Activated effector memory CD4-positive, alpha-beta T cell treated with anti-CD3 and anti-CD28 coated beads, Interleukin-2, amount 50 U/mL, for 16 hours (primary cell): ENCODE results near the gene RNU6-1.
A peak's percentile ranks its signal among the peaks of the same experiment; 100 is the strongest.

ENCODE experiments used
- DNase-seq: peaks from one replicate; pipeline ENCODE4 v3.0.0-alpha.2; 2020

Gene RNU6-1

DNA sequence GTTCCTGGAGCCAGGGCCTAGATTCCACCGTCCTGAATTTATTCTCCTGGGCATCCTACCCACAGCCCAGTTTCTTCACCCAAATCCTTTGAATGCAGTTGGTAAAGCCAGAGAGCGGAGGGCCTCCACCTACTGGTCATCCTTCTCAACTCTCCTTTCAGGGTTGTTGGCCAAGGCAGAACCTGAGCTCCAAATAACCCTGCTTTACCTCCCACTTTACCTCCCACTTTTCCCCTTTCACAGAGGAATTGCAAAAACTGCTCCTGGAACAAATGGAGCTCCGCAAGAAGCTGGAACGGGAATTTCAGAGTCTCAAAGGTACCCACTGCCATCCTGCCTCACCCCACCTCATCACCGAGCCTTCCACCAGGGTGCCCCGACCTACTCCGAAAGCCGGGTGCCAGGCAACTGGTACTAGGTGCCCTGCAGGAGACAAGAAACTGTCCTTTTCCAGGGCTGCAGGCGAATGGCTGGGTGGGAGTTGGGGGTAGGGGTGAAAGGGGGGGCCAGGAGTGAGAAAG lies 7.8 kb downstream of the RNU6-1 start:
- peak; percentile 62 for DNase-seq

GRCh38 chr15:67831363-67831762 lies 8.5 kb downstream of the RNU6-1 start:
- peak; percentile 27 for DNase-seq

DNA sequence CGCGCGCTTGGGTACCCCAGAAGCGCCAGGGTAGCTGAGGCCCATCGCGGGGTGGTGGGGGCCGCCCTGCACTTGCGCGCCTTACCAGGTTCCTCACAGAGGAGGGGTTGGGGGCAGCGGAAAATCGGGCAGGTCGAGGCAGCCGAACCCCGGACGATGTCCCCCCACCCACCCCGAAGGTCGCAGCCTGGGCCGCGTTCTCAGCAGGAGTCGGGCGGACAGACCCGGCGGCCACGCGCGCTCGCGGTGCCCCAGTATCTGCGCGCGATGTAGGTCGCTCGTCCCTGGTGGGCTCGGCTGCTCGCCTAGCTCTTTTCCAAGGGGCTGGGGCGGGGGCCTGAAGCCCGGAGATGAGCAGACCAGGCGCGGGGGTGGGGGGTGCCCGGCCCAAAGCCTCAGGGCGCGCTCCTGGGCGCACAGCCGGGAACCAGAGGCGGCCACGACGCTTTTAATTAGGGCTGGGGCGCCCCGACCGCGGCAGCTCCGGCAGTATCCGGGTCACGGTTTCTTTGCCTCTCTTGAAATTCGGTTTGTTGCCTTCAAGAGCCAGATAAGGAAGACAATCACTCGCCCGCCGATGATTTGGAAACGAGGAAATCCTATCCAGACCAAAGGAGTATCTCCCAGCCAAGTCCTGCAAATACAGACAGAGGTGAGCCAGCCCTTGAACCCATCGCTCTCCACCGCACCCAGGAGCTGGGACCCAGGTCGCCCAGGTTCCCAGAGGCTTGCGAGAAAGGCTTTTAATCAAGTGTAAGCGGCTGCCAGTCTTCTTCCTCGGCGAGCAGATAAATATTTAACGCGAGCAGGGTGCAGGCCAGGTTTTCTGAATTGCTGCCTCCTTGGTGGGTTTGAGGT lies 10.0 kb downstream of the RNU6-1 start:
- no peak for DNase-seq

GRCh38 chr15:67828969-67829646 lies 10.7 kb downstream of the RNU6-1 start:
- DNase-seq = peak; percentile 57

DNA sequence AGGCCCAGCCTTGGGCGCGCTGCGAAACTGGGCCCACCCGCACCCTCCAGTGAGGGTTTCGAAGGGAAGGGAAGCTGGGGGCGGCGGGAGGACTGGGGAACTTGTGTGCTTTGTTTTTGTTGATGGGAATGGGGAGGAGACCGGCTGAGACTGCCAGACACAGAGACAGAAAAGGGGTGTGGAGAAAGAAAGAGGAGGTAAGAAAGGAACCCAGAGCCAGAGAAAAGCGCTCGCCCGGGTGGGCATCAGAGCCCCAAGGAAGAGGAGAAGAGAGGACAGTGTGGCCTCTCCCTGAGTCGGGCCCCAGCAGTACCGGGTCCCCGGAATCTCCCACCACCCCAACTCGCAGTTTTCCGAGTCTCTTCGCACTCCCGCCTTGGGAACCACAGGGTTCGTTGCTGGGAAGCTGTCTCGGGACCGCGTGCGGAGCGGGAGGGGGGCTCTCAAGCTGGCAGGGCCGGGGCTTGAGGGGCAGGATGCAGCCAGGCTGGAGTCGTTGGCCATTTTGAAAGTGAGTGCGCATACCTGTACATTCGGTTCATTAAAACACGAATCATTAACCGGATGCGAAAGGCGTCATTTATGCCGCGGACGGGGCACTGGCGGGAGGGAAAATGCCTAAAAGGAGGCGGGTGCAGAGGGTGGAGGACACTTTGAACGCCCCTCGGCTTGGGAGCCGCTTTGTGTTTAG lies 11.4 kb downstream of the RNU6-1 start:
- peak; percentile 59 for DNase-seq

DNA sequence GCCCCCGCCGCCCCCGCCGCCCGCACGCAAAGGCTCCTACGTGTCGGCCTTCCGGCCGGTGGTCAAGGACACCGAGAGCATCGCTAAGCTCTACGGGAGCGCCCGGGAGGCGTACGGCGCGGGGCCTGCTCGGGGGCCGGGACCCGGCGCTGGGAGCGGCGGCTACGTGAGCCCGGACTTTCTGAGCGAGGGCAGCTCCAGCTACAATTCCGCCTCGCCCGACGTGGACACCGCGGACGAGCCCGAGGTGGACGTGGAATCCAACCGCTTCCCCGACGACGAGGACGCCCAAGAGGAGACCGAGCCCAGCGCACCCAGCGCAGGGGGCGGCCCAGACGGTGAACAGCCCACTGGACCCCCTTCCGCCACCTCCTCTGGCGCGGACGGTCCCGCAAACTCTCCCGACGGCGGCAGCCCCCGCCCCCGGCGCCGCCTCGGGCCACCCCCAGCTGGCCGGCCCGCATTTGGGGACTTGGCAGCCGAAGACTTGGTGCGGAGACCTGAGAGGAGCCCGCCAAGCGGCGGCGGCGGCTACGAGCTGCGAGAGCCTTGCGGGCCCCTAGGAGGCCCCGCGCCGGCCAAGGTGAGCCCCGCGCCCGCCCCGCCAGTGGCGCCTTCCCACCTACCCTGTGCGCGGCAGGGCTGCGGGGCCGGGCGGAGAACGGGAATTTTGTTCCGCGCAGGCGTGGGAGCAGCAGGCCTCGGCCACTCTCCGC lies 12.1 kb downstream of the RNU6-1 start:
- DNase-seq = no peak

GRCh38 chr15:67826717-67827561 lies 12.9 kb downstream of the RNU6-1 start:
- peak; percentile 61 for DNase-seq

GRCh38 chr15:67825881-67826716 lies 13.7 kb downstream of the RNU6-1 start:
- DNase-seq = no peak

DNA sequence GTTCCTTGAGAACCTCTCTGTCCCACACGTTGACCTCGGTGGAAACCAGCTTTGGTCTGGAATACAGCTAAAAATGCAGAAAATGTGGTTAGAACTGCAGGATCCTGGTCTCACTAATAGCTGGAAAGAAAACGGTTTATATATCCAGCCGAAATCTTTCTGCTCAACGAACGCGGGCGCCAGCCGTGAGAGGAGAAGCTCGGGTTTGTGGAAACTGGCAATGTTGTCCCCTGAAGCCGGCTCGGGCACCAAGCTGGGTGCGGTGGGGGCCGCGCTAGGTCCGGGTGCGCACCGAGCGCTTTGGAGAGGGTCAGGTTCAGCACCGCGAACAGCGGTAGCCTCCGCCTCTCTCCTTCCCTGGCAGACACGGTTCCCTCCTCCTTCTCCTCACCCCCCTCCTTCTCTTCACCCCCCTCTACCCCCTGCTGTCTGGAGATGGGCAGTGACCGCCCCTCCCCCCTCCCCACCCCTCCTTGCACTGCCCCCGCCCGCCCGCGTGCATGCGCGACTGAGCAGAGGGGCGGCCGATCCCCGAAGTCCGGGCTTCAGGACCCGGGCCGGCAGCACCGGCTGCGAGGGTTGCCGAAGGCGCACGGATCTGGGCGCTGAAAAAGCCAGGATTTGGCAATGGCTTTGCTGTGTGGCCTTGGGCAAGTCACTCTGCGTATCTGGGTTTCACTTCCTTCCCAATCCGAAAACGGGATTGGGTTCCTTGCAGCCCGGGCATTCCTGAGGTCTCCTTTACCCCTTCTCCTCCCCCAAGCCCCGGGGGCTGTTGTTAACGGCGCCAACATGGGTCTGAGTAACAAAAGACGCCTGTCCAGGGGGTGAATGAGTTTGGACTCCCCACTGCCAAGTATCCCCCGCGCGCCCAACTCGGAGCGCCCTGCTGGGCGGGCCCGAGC lies 14.6 kb downstream of the RNU6-1 start, which contains the start of gene SKOR1:
Gene SKOR1, plus strand, starts transcription at position 534 of the 905 bp plus-strand sequence. Its CDS starts 94 bp downstream, at position 628.
- DNase-seq = no peak

GRCh38 chr15:67824197-67824968 lies 15.5 kb downstream of the RNU6-1 start:
- DNase-seq = no peak

DNA sequence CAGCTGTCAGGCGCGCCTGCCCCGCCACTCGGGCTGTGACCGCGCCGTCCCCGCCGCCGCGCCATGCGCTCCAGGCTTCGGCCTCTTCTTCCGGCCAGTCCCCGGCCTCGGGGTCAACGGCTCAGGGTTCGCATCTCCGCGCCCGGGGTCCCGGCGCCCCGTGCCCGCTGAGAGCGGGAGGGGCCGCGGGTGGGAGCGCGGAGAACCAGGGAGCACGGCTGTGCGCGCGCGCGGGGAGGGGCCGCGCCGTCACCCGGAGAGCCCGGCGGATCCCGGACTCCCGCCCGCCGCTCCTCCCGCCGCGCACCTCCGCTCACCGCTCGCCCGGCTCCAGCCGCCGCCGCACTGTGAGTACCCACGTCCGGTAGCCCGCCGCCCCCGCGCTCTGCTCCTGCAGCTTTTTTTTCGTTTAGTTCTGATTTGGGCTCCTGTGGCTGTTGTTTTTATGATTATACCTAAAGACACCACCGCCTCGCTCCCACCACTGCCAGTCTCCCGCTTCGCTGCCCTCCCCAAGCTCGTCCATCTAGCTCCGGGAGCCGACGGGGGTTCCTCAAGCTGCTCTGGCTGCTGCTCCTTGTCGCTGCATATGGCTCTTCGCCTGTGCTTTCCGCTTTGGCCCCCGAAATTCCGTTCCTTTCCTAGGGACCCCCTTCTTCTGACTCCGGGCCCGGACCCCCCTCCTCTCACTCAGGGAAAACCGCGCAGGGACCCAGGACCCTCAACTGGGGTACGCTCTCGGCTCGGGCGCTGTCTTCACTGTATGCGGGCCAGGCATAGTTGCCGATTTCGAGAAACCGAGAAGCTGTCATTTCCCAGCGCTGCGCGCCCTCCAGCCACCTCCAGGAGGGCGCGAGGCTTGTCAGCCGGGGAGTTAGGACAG lies 16.3 kb downstream of the RNU6-1 start:
- no peak for DNase-seq

DNA sequence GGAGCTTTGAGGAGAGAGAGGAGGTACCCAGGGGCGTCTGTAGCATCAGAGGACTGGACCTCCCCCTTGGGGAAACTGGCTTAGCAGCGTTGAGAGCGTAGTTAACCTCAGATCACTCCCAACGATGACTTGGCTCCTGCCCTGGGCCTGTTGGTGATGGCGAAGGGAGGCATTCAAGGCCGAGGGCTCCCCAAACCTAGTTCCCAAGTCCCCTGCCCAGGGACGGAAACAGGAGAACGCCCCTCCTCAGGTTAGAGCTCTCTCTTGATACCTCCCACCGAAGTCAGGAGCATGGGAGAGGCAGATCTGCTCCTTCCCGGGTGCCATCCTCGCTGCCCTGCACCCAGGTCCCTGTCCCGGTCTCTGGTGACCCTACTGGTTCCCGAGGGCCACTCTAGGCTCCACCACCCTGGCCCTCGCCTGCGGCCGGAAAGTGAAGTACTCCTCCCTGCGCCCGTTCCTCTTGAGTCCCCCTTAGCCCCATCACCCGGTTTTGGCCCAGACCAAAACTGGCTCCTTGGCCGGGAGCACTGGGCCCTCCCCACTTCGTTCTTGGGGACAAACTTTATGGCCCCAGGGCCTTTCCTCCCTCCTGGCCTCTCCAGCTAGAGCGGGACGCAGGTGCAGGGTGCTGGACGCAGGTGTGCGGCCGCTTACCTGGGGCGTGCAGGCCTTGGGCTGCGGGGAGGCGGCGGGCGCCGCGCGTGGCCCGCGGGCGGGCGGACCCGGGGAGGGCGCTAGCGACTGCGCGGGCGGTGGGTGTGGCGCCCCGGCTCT lies 17.1 kb downstream of the RNU6-1 start:
- DNase-seq = no peak

- no peak for DNase-seq
Measured at GRCh38 chr15:67821784-67822440, 17.9 kb downstream of the RNU6-1 start.

DNA sequence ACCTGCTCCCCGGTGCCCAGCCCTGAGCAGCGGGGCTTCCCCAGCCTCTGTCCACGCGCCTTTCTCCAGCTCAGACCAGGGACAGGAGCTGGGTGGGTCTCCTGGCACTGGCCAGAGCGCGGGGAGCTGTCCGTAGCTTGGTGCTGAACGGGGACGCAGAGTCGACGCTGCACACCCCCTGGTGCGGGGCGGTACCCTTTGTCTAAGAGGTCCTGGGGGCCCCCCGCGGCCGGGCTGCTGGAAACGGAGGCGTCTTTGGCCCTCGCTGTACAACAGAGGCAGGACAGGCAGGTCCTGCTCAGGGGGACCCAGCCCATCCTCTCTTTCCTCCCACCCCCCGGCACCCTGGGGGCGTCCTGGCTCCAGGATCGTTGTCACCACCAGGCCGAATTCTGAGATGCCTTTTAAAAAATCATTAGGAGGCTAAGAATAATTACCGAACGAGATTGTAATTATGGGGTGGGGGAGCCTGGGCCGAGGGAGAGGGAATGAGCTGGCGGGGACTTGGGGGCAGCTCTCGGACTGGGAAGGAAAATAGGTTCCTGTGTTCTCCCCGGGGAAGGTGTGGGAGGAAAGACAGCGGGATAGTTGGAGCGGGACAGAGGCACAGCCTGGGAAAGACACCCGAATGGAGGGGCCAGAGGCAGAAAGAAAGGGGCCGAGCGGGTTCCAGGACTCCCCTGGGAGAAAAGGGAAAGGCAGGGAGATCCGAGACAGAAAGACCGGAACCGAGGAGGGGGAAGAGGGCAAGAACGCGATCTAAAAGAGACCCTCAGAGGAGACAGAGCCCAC lies 18.7 kb downstream of the RNU6-1 start:
- no peak for DNase-seq
